GM21447 (cell line): ENCODE results near the gene TPD52L1.

Experiments
- ATAC-seq: cut with Tn5 transposase; IDR thresholded peaks from one replicate; pipeline ENCODE4 v1.9.1; 2021; ENCODE audit not compliant: unreplicated experiment

TPD52L1 gene

DNA sequence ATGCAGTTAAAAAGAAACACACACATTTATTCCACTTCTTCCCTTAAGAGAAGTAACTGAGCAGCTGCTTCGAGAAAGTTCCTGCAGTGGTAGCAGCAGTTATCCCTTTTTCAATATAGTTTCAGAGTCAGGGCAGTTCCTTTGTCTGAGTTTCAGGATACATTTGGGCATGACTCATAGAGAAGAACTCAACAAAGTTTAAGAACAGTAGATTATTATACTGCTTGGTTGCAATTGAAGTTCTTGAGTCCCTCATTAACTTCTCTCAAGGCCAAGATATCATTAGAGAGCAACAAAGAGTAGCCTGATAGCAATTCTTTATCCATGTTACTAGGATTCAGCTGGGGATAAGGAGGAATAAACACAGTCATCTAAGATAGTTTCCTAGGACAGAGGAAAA is 54.4 kb downstream of the TPD52L1 start:
- ATAC-seq, result no peak

GRCh38 chr6:125208625-125209249 is 55.2 kb downstream of the TPD52L1 start:
- ATAC-seq, result no peak

DNA sequence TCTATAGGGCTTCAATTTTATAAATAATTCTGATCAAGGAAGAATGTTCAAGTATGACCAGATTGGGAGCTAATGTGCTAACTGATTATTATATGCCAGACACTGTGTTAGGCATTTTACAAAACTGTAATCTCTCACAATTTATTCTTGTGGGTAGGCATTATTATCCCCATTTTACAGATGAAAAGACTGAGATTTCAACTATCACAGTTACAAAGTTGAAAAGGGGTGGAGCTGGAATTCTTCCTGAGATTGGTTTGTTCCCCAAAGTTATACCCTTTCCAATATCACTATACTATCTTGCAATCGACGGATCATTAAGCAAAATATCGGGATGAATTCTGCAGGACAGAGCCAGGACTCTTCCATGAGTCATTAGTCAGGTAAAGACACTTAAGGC is 57.1 kb downstream of the TPD52L1 start:
- ATAC-seq, result no peak

DNA sequence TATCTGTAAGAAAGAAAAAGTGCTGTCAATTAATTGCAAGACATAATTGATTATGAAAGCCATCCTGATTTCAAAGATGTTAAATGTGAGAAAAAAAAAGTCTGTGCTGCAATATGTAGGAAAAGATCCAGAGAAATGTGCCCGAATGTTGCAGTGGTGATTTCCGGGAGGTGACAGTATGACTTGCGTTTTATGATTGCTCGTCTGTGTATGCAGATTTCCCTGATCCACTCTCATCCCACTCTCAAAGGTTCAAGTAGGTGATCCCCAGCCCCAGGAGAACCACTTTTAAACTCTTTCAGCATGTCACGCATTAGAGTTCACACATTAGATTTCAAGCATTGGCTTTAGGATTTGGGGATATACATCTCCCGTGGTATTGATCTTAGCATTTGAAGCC is 57.8 kb downstream of the TPD52L1 start:
- ATAC-seq, result no peak

DNA sequence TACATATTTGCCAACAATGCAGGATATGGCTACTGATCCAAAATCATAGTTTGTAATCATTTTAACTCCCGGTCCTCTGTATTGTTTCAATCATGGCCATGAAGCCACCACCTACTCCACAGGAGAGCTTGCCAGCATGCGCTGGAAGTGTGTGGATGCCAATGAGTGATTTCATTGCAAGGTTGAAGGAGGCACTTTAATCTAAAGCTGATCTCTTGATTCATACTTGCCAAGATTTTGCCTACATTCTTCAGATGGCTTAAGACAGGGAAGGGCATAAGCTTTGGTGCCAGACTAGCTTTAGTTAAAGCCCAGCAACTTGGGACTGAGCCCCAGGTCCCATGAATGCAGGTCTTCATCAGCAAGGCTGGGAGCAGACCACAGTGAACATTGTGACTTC is 58.8 kb downstream of the TPD52L1 start:
- ATAC-seq, result no peak

GRCh38 chr6:125213939-125214338 is 60.4 kb downstream of the TPD52L1 start:
- ATAC-seq, result no peak

- no peak for ATAC-seq
Observed at GRCh38 chr6:125215252-125215819, 61.8 kb downstream of the TPD52L1 start.

DNA sequence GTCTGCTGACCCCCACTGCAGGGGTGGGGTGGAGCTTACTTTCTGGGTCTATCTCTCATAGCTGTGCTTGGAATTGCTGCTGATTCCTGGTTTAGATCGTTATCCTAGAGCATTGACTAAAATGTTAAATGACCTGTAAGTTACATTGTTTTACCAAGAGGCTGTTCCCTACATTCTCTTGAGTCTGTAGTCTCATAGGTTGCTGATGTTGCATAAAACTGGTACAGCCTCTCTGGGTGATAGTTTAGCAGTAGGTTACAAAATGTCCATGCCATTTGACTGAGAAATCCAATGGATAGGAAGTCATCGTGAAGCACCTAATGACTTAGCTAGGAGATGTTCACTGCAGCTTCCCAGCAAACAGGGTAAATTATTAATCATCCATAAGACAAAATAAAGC is 62.4 kb downstream of the TPD52L1 start:
- ATAC-seq, result no peak

DNA sequence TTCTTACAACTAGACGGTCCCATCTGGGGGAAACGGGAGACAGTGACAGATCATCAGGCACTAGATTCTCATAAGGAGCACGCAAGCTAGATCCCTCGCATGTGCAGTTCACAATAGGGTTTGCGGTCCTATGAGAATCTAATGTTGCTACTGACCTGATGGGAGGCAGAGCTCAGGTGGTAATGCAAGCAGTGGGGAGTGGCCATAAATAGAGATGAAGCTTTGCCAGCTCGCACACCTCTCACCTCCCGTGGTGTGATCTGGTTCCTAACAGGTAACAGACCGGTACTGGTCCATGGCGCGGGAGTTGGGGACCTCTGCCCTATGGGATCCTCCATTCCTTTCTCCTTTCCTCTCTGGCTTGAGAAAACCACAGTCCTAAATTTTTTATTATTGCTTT is 63.8 kb downstream of the TPD52L1 start:
- no peak for ATAC-seq

- ATAC-seq, result no peak
Observed at GRCh38 chr6:125217992-125218391, 64.4 kb downstream of the TPD52L1 start.

DNA sequence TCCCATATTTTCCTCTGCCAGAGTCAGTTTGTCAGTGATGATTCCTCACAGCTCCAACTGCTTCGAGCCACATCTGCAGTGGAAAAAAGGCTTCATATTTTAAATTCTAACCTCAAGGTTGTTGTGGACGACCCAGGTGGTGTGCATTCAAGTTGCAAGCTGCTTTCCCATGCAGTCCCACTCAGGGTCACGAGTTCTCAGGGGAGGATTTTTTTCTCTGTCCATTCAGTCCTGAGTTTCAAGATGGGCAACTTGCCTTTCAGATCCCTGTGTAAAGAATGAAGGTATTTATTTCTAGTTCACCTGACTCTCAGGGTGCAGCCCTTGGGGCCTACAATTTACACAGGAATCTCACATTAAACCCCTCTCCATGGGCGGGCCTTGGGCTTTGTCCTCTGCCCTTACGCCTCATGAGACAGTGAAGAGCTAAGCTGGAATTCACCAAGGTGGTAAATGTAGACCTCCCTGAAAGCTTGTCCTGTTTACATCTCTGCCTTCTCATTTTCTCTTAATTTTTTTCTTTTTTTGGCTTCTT is 65.9 kb downstream of the TPD52L1 start:
- ATAC-seq, result no peak

DNA sequence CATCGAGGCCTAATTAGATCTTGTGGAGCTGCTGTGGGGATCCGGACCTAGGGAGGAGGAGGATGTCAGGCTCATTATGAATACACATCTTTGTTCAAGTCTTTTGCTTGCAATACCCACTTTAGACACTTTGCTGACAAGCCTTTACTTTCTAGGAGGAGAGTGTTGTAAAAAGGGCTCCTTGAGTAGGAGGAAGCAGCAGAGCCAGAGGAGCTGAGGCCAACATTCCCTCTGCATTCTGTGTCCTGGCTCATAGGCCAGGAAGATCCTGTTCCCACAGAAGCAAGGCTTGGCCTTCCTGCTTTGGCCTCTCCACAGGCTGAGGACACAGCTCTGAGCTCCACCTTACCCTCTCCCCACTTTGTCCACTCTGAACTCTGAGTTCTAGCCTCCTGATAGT is 67.1 kb downstream of the TPD52L1 start:
- ATAC-seq, result no peak

DNA sequence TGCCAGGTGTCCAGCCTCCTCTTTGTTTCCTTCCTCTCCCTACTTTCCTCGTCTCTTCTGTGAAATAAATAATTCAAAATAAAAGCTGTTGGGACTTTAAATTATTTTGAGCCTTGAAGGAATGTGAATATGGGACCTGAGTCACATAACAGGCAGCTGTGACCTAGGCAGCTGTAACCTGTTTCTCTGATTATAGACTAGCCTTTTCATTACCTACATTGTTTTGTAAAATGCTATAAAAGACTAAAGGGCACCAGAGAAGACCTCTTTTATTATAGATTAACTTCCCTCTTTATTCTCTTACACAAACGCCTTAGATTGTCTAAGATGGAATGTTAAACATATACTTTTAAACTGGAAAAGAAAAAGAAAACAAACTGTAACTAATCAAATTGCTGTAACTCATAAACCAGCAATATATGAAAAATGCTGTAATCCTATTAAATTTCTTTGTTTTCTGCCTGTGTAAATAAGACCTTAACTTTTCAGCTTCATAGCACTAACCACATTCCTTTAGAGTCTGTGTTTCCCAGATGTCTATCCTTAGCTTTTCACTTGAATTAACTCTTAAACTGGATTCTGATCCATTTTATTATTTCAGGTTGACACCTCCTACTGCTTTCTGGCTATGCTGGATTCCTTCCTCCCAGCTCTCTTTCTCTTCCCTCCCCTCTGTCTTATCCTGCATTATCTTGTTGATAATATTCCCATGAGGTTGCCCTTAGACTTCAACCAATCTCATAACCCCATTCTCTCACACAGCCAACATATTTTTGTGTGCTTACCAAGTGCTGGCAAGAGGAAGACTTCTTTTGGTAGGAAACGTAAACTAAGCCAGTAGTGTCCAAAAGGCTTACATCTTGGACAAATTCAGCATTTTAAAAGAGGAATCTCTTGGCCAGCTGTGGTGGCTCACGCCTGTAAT is 69.2 kb downstream of the TPD52L1 start:
- ATAC-seq, result no peak

GRCh38 chr6:125224231-125224861 is 70.8 kb downstream of the TPD52L1 start:
- ATAC-seq, result no peak

DNA sequence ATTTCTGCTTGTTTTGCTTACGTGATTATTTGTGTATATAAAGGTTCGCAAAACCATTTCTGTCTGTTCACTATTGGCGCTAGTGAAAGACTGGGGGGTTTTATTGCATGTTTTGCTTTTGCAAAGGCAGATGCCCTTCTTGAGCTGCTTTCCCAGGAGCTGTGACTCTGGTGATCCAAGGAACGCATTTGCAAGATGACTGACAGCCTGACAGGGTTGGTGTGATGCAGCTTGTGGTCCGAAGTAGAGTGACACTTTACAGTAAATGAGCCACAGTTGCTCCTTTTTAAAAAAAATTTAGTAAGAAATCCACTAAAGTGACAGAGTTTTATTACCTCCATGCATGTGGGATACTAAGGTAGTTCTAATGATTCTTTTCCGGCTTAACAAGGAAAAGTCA is 73.7 kb downstream of the TPD52L1 start:
- no peak for ATAC-seq

- ATAC-seq, result no peak
Observed at GRCh38 chr6:125228981-125229479, 75.5 kb downstream of the TPD52L1 start.

DNA sequence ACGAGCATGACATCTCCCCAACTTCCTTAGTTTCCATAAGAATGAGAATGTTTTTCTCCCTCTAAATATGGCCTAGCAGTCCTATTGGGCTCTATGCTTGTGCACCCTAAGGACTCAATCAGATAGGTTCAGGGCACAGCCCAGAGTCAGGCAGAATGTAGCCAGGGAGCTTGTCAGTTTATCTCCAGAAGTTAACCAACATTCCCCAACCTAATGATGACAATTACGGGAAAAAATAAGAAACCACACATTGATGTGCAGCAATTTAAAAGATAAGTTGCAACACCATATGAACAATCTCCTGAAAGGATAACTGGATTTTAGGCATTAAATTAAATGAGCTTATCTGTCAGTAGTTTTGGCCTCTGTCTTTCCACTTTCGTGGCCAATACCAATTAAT is 77.1 kb downstream of the TPD52L1 start:
- ATAC-seq, result no peak

DNA sequence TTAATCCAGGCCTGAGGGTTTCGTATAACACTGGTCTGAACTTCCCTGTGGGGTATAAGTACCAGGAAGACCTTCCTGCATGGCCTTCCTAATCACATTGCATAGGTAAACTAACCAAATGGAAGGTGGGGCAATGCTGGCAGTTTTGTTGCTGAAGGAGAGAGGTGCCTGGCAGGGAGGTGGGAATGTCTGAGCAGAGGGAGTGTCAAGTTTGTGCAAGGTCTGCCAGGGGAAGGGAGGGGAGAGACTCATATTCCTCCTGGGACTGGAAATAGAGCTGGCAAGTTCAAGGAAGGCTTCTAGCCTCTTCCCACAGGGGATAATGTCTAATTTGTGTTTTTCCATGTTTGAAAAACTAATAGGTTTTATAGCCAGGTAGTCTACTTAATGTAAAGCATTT is 77.6 kb downstream of the TPD52L1 start:
- ATAC-seq, result no peak

DNA sequence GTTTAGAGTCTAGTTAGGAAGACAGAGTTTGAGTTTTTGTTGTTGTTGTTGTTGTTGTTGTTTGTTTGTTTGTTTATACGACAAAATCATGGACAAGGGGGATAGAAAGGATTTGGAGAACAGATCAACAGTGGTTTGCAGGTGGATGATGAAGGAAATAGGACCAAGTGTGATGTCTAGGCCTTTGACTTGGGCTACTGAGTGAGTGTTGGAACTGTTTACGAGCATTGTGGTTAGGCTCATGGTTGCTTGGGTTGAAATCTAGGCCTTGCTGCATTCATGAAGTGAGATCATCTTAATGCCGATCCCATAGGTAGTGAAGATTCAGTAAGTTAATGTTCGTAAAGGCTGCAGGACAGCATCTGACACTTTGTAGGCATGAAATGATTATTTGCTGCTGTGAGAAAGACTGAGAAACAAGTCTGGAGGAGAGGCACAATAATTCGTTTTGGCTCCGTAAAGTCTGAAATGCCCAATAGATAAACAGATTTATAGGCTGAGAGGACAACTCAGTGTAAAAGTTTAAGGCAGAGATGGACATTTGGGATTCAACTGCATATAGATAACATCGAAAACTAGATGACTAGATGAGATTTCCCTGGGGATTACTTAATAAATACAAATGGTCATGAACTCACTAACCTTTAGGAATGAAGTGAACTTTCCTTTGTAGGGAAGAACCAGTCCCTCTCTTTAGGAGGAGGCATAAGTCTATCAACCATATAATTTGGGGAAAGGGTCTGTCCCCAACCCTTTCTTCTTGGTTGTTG is 78.2 kb downstream of the TPD52L1 start:
- ATAC-seq, result no peak

- ATAC-seq, result no peak
Observed at GRCh38 chr6:125232466-125232865, 78.9 kb downstream of the TPD52L1 start.
